Aorta (tissue), 5 donors: ENCODE results near the gene RNF213. TPM values are rescaled to one million over a fixed set of nuclear protein-coding genes. Genes with fewer than 3 reads are reported as not detected.

Source experiments
- ATAC-seq: fragments of 200-7000 bp; cut with Tn5 transposase; one replicate; pipeline ENCODE4 v1.9.1; 2022; ENCODE audit warnings: moderate library complexity; ENCODE audit not compliant: low FRiP score
- DNase-seq, 2 donors: peaks; one replicate each; pipeline ENCODE4 v3.0.0-alpha.2; 2020
- H3K27ac ChIP-seq, 2 donors: one replicate each; pipeline ENCODE4 v1.5.1; 2013; ENCODE audit warnings: low read length in 2 of 2, mild to moderate bottlenecking in 2 of 2, moderate library complexity in 2 of 2, control low read depth in 1 of 2, inconsistent platforms in 1 of 2, low read depth in 1 of 2
- H3K27me3 ChIP-seq, 2 donors: one replicate each; pipeline ENCODE4 v1.6.1; 2013; ENCODE audit warnings: control low read depth in 1 of 2, low read length in 1 of 2, mild to moderate bottlenecking in 1 of 2, moderate library complexity in 1 of 2; ENCODE audit not compliant: insufficient read depth in 2 of 2, control insufficient read depth in 1 of 2
- H3K36me3 ChIP-seq, 2 donors: one replicate each; pipeline ENCODE4 v1.6.1; 2013; ENCODE audit warnings: control low read depth in 1 of 2, low read length in 1 of 2, mild to moderate bottlenecking in 1 of 2; ENCODE audit not compliant: insufficient read depth in 2 of 2, control insufficient read depth in 1 of 2
- H3K4me1 ChIP-seq, 2 donors: one replicate each; pipeline ENCODE4 v1.6.1; 2013; ENCODE audit warnings: low read length in 2 of 2, control low read depth in 1 of 2, mild to moderate bottlenecking in 1 of 2, moderate library complexity in 1 of 2; ENCODE audit not compliant: insufficient read depth in 2 of 2, control insufficient read depth in 1 of 2
- H3K4me3 ChIP-seq, 2 donors: one replicate each; pipeline ENCODE4 v1.5.1; 2013; ENCODE audit warnings: low read length in 2 of 2, control low read depth in 1 of 2, mild to moderate bottlenecking in 1 of 2
- H3K9me3 ChIP-seq: one replicate; pipeline ENCODE4 v1.6.1; 2013; ENCODE audit warnings: mild to moderate bottlenecking, low read length; ENCODE audit not compliant: control insufficient read depth
- WGBS, 2 donors: extraction: QIAGEN DNeasy Blood & Tissue Kit; methylation state at CpG; one replicate each; pipeline ENCODE4 v1.1.7; 2013; 5-methylcytosine and 5-hydroxymethylcytosine counted together
- intact Hi-C, 2 donors: fragments of 100-400 bp; cut with DNase I; formaldehyde crosslinking; loops; one replicate each; pipeline versions ENCODE4 v1.14.2 to v1.15.0; 2022
- polyA plus RNA-seq, 2 donors: library from polyadenylated mRNA; stranded (reverse); fragments of 200-250 nt; gene quantifications; one replicate each; pipeline ENCODE4 v1.2.3, GENCODE V29; 2013
- total RNA-seq, 2 donors: library from RNA; stranded (reverse); fragmentation: NEBNext Ultra II Directional; extraction: Animal tissue kit (Norgen Biotek cat#: 25700); gene quantifications; one replicate each; pipeline ENCODE4 v1.2.1, GENCODE V29; 2021
- donor health status: healthy with polysubstance abuse.
- donor health status: Bipolar disorder and iron deficiency.
- donor health status: DM: no; HTN: no; CAD: no.
- donor health status: DM: no; HTN: no; CAD: no.
- donor health status: DM: yes; HTN: yes; CAD: no.

Gene RNF213
- total and polyA plus RNA-seq, 4 donors = 18.7 to 231 (median 105) TPM

- no peaks in the 10 kb centered on the region for H3K9me3 ChIP-seq
- intact Hi-C loops = loop anchor here (1.0 to 5.0 kb wide), 4 partner anchors 149 to 556 kb away; no protein-coding TSS in a partner anchor
- ATAC-seq (no peak), DNase-seq (peak in 1 of 2 donors; percentile 55)
- H3K27ac ChIP-seq = no peak overlapping the region
- H3K27me3 ChIP-seq = no peaks in the 10 kb centered on the region
- H3K4me3 ChIP-seq = no peak overlapping the region
- no peaks in the 10 kb centered on the region for H3K36me3 ChIP-seq
- WGBS, 2 donors = 81 to 86% methylated on average over 9 of the region's 9 CpGs
- H3K4me1 ChIP-seq = no peaks in the 10 kb centered on the region
Observed at GRCh38 chr17:80425835-80426426, 165.3 kb downstream of the RNF213 start.

DNA sequence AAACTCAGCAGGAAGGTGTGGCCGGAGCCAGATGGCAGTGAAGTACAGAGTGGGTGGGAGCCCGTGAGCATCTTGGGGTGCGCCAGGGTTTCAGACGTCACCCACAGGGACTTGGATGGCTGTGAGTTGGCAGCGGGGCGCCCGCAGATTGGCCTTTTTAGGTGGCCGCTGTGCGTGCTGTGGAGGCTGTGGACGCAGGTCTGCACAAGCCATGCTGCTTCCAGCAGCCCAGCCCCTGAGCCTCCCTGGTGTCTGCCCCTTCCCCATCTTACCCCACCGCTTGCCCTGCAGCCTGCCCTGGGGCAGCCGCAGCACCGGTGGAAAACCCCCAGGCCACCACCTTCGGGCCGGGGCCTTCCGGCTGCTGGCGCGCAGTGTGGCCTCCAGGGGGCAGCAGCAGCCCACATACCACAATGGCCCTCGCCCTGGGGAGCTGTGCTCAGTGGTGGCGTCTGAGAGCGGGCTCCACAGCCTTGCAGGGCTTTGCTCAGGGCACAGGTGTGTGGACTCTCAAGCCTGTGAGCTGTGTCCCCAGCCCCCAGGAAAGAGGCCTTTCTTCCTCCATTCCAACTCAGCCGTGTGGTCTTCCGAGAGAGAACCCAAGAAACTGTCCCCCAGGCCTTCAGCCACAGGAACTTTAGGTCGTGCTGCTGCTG, 166.1 kb downstream of the RNF213 start:
- 35 to 39% methylated on average over 24 of the region's 24 CpGs for WGBS, 2 donors
- H3K4me1 ChIP-seq = no peaks in the 10 kb centered on the region
- H3K4me3 ChIP-seq = no peak overlapping the region
- no peak overlapping the region for H3K27ac ChIP-seq
- H3K9me3 ChIP-seq = no peaks in the 10 kb centered on the region
- ATAC-seq (peak; percentile 82), DNase-seq (peak; percentile 76 to 93)
- no peaks in the 10 kb centered on the region for H3K27me3 ChIP-seq
- no peaks in the 10 kb centered on the region for H3K36me3 ChIP-seq
- intact Hi-C loops = loop anchor here (1.0 to 5.0 kb wide), 4 partner anchors 149 to 556 kb away; no protein-coding TSS in a partner anchor

- whole genome bisulfite sequencing, 2 donors = 89 to 95% methylated on average over 26 to 27 of the region's 27 CpGs
- DNase-seq = peak in 1 of 2 donors; percentile 73
- intact Hi-C loops = loop anchor here (2.0 to 5.0 kb wide), 3 partner anchors 435 to 555 kb away; no protein-coding TSS in a partner anchor
- no peak overlapping the region for H3K4me3 ChIP-seq
- no peak for ATAC-seq
- H3K27ac ChIP-seq = no peak overlapping the region
- H3K9me3 ChIP-seq = no peaks in the 10 kb centered on the region
- H3K36me3 ChIP-seq = no peaks in the 10 kb centered on the region
- H3K4me1 ChIP-seq = no peaks in the 10 kb centered on the region
- H3K27me3 ChIP-seq = no peaks in the 10 kb centered on the region
Observed at GRCh38 chr17:80427366-80428282, 167.0 kb downstream of the RNF213 start.

- 91 to 93% methylated on average over 12 of the region's 12 CpGs for WGBS, 2 donors
- ATAC-seq (no peak), DNase-seq (peak in 1 of 2 donors; percentile 60)
- Histone ChIP-seq H3K4me3 (no peak overlapping the region), H3K27ac (no peak overlapping the region), H3K9me3 (no peaks in the 10 kb centered on the region), H3K27me3 (no peaks in the 10 kb centered on the region), H3K36me3 (no peaks in the 10 kb centered on the region), H3K4me1 (no peaks in the 10 kb centered on the region)
- intact Hi-C loops = loop anchor here in 1 of 2 donors (5.0 kb wide), 1 partner anchor 554 kb away; no protein-coding TSS in a partner anchor
Observed at GRCh38 chr17:80428363-80428762, 167.7 kb downstream of the RNF213 start.

- Histone ChIP-seq H3K9me3 (no peaks in the 10 kb centered on the region), H3K27me3 (no peaks in the 10 kb centered on the region), H3K4me1 (no peaks in the 10 kb centered on the region), H3K36me3 (no peaks in the 10 kb centered on the region), H3K4me3 (no peak overlapping the region), H3K27ac (no peak overlapping the region)
- DNase-seq (peak in 1 of 2 donors; percentile 41), ATAC-seq (no peak)
- intact Hi-C loops = loop anchor here in 1 of 2 donors (5.0 kb wide), 1 partner anchor 554 kb away; no protein-coding TSS in a partner anchor
- WGBS, 2 donors = 89 to 91% methylated on average over 11 of the region's 11 CpGs
Observed at GRCh38 chr17:80428796-80429195, 168.1 kb downstream of the RNF213 start.

- Histone ChIP-seq H3K9me3 (no peaks in the 10 kb centered on the region), H3K4me3 (no peak overlapping the region), H3K27me3 (no peaks in the 10 kb centered on the region), H3K27ac (no peak overlapping the region), H3K4me1 (no peaks in the 10 kb centered on the region), H3K36me3 (no peaks in the 10 kb centered on the region)
- intact Hi-C loops = loop anchor here (2.0 to 5.0 kb wide), 3 partner anchors 48 to 553 kb away; partner anchors contain the start of gene NPTX1 (in 1 of the 2)
- DNase-seq (peak in 1 of 2 donors; percentile 74), ATAC-seq (no peak)
- WGBS, 2 donors = 93 to 94% methylated on average over 33 of the region's 33 CpGs
Observed at GRCh38 chr17:80429356-80430275, 169.0 kb downstream of the RNF213 start.

DNA sequence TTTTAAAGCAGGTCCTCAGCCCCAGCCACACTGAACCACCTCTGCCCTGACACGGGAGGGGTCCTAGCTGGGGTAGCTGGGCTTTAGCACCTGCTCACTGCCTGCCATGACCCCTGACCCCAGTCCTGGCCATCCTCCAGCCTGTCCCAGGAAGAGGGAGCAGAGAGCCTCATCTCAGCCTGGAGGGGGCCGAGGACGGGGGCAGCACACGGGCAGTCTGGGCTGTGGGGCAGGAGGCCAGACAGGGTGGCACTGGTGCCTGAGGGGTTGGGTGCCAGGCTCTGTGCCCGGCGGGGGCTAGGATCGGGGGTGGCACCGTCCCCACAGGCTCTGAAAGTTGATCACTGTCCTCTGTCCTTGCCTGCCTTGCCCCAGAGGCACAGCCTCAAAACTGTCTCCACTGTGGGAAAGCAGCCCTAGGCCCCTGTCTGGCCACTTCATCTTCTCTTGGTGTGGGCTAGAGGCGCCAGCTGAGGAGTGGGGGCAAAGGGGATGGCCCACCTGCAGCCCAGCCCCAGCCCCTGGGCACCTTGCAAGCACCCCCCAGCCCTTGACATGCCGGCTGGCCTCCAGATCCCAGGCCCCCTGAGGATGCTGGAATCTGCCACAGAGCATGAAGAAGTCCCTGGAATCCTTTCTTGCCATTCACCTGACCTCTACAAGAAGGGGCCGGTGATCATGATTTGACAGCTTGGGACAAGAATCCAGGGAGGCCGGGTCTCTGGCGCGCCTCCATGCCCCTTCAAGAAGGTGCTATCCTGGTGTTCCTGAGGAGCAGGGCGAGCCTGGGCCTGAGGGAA, 170.0 kb downstream of the RNF213 start:
- no peaks in the 10 kb centered on the region for H3K36me3 ChIP-seq
- intact Hi-C loops = loop anchor here (2.0 to 5.0 kb wide), 2 partner anchors 47 to 144 kb away; partner anchors contain the start of gene NPTX1 (in 1 of the 2)
- H3K27ac ChIP-seq = no peak overlapping the region
- peak in 1 of 2 donors; percentile 62 for DNase-seq
- H3K27me3 ChIP-seq = no peaks in the 10 kb centered on the region
- H3K9me3 ChIP-seq = no peaks in the 10 kb centered on the region
- H3K4me1 ChIP-seq = no peaks in the 10 kb centered on the region
- H3K4me3 ChIP-seq = no peak overlapping the region
- no peak for ATAC-seq
- WGBS, 2 donors = 90% methylated on average over 15 of the region's 15 CpGs
